Spleen (tissue), 11 donors: ENCODE measurements around the gene TMC8. TPM values are rescaled to one million over a fixed set of nuclear protein-coding genes. Genes with fewer than 3 reads are reported as not detected.

Experiments used
- DNase-seq: peaks from one replicate; pipeline ENCODE4 v3.0.0-alpha.2; 2020
- H3K27ac ChIP-seq, 8 donors: fragments of 200-600 bp; sonication (generic) in 7 of 8; 1 replicate in 4 of 8; 2 replicates in 4 of 8; pipeline versions ENCODE4 v1.5.0 to v1.8.0; 2016 to 2021; ENCODE audit warnings: inconsistent platforms in 4 of 8, mild to moderate bottlenecking in 4 of 8, moderate library complexity in 1 of 8
- H3K27me3 ChIP-seq, 7 donors: fragments of 200-600 bp; sonication (generic) in 6 of 7; replicated peaks in 1 of 7; 1 replicate in 4 of 7; 2 replicates in 3 of 7; pipeline versions ENCODE4 v1.5.0 to v1.8.0; 2016 to 2021; ENCODE audit warnings: inconsistent platforms in 3 of 7, mild to moderate bottlenecking in 1 of 7
- H3K36me3 ChIP-seq, 6 donors: fragments of 200-600 bp; sonication (generic) in 5 of 6; 1 replicate in 4 of 6; 2 replicates in 2 of 6; pipeline versions ENCODE4 v1.5.0 to v1.8.0; 2016 to 2021; ENCODE audit warnings: inconsistent platforms in 2 of 6
- H3K4me1 ChIP-seq, 6 donors: fragments of 200-600 bp; sonication (generic) in 5 of 6; 1 replicate in 3 of 6; 2 replicates in 3 of 6; pipeline versions ENCODE4 v1.5.0 to v1.8.0; 2016 to 2021; ENCODE audit warnings: inconsistent platforms in 3 of 6
- H3K4me3 ChIP-seq, 8 donors: fragments of 200-600 bp; sonication (generic) in 7 of 8; 1 replicate in 4 of 8; 2 replicates in 4 of 8; pipeline versions ENCODE4 v1.5.0 to v1.8.0; 2016 to 2021; ENCODE audit warnings: inconsistent platforms in 4 of 8, mild to moderate bottlenecking in 4 of 8, moderate library complexity in 2 of 8
- H3K9me3 ChIP-seq, 8 donors: fragments of 200-600 bp; sonication (generic) in 7 of 8; 1 replicate in 4 of 8; 2 replicates in 4 of 8; pipeline versions ENCODE4 v1.5.0 to v1.8.0; 2016 to 2021; ENCODE audit warnings: inconsistent platforms in 4 of 8
- CTCF ChIP-seq, 11 experiments: fragments of 200-600 bp in 7 of 11; fragments of 450-650 bp in 4 of 11; sonication (generic) in 4 of 11; IDR thresholded peaks in 8 of 11; conservative IDR thresholded peaks in 3 of 11; 1 replicate in 7 of 11; 2 replicates in 4 of 11; pipeline versions ENCODE4 v1.4.0 to v1.8.0; 2016 to 2021; ENCODE audit warnings: antibody characterized with exemption in 11 of 11, inconsistent platforms in 4 of 11, mild to moderate bottlenecking in 1 of 11
- POLR2A ChIP-seq, 3 donors: fragments of 450-650 bp; IDR thresholded peaks; one replicate each; pipeline ENCODE4 v1.5.1; 2017; ENCODE audit warnings: antibody characterized with exemption in 3 of 3, mild to moderate bottlenecking in 1 of 3
- POLR2AphosphoS5 ChIP-seq, 3 donors: sonication (generic); formaldehyde crosslinking; IDR thresholded peaks; one replicate each; pipeline ENCODE4 v1.5.1; 2017; ENCODE audit warnings: antibody characterized with exemption in 3 of 3
- WGBS, 5 donors: extraction: QIAGEN DNeasy Blood & Tissue Kit in 3 of 5; methylation state at CpG; one replicate each; pipeline versions ENCODE4 v1.1.5 to v1.1.7; 2013 to 2018; 5-methylcytosine and 5-hydroxymethylcytosine counted together
- intact Hi-C: fragments of 100-400 bp; cut with DNase I; formaldehyde crosslinking; loops from one replicate; pipeline ENCODE4 v1.15.0; 2023; ENCODE audit warnings: low total_unique reads
- polyA plus RNA-seq, 3 donors: library from polyadenylated mRNA; stranded (reverse); fragments of 200-250 nt; gene quantifications; one replicate each; pipeline ENCODE4 v1.2.1, GENCODE V29; 2013
- total RNA-seq, 7 donors: library from RNA; depleted of rRNA in 3 of 7; stranded (reverse); fragments of >200 nt in 3 of 7; fragmentation: NEBNext Ultra II Directional in 4 of 7; extraction: Animal tissue kit (Norgen Biotek cat#: 25700) in 4 of 7; gene quantifications; one replicate each; pipeline versions ENCODE4 v1.1.0 to v1.2.1, GENCODE V29; 2016 to 2021
- donor health status: healthy with polysubstance abuse.
- donor health status: DM: no; HTN: no; CAD: no; lungs with moderate emphysema.
- donor health status: DM: no; HTN: no; CAD: no.
- donor health status: Bipolar disorder and iron deficiency.
- donor health status: healthy.
- donor health status: DM: no; HTN: no; CAD: no.
- donor health status: DM: yes; HTN: yes; CAD: no.

The TMC8 gene
- total and polyA plus RNA-seq, 10 donors = 103 to 222 (median 191) TPM

DNA sequence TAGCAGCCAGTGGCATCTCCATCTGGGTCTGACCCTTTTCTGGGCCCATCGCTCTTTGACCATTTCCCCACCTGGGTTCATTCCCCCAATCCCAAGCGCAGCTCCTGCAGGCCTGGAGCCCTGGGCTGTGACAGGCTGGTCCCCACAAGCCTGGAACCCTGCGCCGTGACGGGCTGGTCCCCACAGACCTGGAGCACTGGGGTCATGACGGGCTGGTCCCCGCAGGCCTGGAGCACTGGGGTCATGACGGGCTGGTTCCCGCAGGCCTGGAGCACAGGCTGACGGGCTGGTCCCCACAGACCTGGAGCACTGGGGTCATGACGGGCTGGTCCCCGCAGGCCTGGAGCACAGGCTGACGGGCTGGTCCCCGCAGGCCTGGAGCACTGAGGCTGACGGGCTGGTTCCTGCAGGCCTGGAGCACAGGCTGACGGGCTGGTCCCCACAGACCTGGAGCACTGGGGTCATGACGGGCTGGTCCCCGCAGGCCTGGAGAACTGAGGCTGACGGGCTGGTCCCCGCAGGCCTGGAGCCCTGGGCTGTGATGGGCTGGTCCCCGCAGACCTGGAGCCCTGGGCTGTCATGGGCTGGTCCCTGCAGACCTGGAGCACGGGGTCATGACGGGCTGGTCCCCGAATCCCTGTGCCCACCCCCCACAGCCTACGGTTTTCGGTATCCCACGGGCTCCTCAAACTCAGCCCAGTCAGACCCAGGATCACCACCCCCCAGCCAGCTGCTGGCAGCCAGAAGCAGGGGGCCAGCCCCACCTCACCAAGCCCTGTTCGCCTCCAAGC is 18.6 kb upstream of the TMC8 start:
- Histone ChIP-seq H3K27ac (peak overlapping the region in 4 of 8 donors; percentile 46 to 79 (median 68)), H3K4me1 (peaks cover 11 to 76% (median 30%) of the 10 kb centered on the region in 6 donors), H3K4me3 (no peak overlapping the region), H3K36me3 (peaks cover 0 to 100% (median 84%) of the 10 kb centered on the region in 6 donors), H3K27me3 (no peaks in the 10 kb centered on the region), H3K9me3 (no peaks in the 10 kb centered on the region)
- TF ChIP-seq POLR2AphosphoS5 (IDR thresholded peaks at IDR 0.05) (peak in 1 of 3 donors; percentile 5), CTCF (IDR thresholded peaks at IDR 0.05 in 8 of 11, conservative IDR thresholded peaks at IDR 0.05 in 3 of 11) (no peak)
- WGBS, 5 donors = 90 to 95% (median 92%) methylated on average over 17 to 28 of the region's 28 CpGs
- intact Hi-C loops = loop anchor here (5.0 kb wide), 2 partner anchors 65 to 140 kb away; no protein-coding TSS in a partner anchor
- peak; percentile 81 for DNase-seq

DNA sequence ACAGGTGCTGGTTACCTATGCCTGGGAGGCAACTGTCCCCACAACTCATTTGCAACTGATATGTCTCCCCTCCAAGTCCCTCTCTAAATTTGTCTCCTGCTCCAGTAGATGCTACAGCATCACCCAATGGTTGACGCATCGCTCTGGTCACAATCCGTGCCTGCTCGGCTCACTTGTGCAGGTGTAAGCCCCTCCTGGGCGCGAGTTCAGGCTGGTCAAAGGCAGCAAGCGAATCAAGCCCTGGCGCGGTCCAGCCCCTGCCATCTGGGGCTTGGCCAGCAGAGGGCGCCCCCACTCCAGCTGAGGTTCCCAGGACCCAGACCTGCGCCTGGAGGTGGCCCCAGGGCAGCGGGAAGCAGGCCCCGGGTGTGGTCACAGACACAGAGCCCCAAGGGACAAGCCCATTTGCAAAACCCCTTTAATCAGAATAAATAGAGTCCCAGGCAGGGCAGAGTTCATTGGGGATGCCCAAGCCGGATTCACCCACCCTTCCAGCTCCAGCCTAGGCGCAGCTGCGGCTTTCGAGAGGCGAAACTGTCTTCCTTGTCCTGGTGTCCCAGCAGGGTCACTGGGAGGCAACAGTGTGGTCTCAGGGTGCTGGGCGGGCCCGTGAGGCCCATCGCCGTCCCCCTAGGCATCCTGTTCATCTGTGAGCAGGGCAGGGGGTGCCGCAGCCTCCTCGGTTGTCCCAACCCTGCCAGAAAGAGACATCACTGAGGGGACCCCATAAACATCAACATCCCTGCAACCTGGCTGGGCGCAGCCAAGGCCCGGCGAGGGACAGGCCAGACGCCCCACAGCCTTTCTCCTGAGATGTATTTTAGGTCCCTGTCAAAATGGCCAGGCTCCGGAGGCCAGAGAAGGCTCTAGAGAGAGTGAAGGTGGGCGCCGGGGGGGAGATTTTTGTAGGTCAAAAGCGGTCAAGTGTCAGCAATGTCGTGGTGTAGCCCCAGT is 17.8 kb upstream of the TMC8 start:
- H3K4me1 ChIP-seq = peaks cover 13 to 84% (median 35%) of the 10 kb centered on the region in 6 donors
- intact Hi-C loops = loop anchor here (5.0 kb wide), 2 partner anchors 65 to 140 kb away; no protein-coding TSS in a partner anchor
- peak overlapping the region in 6 of 8 donors; percentile 35 to 79 (median 58) for H3K27ac ChIP-seq
- WGBS, 5 donors = 59 to 80% (median 62%) methylated on average over 19 to 33 of the region's 33 CpGs
- peak; percentile 96 for DNase-seq
- H3K4me3 ChIP-seq = no peak overlapping the region
- TF ChIP-seq POLR2AphosphoS5 (IDR thresholded peaks at IDR 0.05) = peak; percentile 85 to 92 (median 90)
- TF ChIP-seq POLR2A (IDR thresholded peaks at IDR 0.05) = no peak
- peak; percentile 96 to 100 (median 99) for TF ChIP-seq CTCF (IDR thresholded peaks at IDR 0.05 in 8 of 11, conservative IDR thresholded peaks at IDR 0.05 in 3 of 11)
- peaks cover 2 to 100% (median 91%) of the 10 kb centered on the region in 6 donors for H3K36me3 ChIP-seq
- no peaks in the 10 kb centered on the region for H3K27me3 ChIP-seq
- H3K9me3 ChIP-seq = no peaks in the 10 kb centered on the region

- H3K27ac ChIP-seq = peak overlapping the region in 7 of 8 donors; percentile 19 to 79 (median 51)
- DNase-seq = peak; percentile 68
- no peak overlapping the region for H3K4me3 ChIP-seq
- TF ChIP-seq POLR2A (IDR thresholded peaks at IDR 0.05) = no peak
- TF ChIP-seq POLR2AphosphoS5 (IDR thresholded peaks at IDR 0.05) = peak in 1 of 3 donors; percentile 54
- 70 to 80% (median 74%) methylated on average over 21 to 25 of the region's 25 CpGs for WGBS, 5 donors
- peaks cover 2 to 100% (median 92%) of the 10 kb centered on the region in 6 donors for H3K36me3 ChIP-seq
- no peaks in the 10 kb centered on the region for H3K27me3 ChIP-seq
- H3K4me1 ChIP-seq = peaks cover 15 to 84% (median 46%) of the 10 kb centered on the region in 6 donors
- intact Hi-C loops = loop anchor here (5.0 kb wide), 2 partner anchors 63 to 138 kb away; no protein-coding TSS in a partner anchor
- H3K9me3 ChIP-seq = no peaks in the 10 kb centered on the region
These were observed 16.5 kb upstream of the TMC8 start for GRCh38 chr17:78113804-78114785.
